Measurements from ENCODE around the gene PDXK. TPM values are rescaled to one million over a fixed set of nuclear protein-coding genes. Genes with fewer than 3 reads are reported as not detected.

The PDXK gene
- total RNA-seq, 4 donors from 2014 or later = 58.8 to 111 (median 93.5) TPM

DNA sequence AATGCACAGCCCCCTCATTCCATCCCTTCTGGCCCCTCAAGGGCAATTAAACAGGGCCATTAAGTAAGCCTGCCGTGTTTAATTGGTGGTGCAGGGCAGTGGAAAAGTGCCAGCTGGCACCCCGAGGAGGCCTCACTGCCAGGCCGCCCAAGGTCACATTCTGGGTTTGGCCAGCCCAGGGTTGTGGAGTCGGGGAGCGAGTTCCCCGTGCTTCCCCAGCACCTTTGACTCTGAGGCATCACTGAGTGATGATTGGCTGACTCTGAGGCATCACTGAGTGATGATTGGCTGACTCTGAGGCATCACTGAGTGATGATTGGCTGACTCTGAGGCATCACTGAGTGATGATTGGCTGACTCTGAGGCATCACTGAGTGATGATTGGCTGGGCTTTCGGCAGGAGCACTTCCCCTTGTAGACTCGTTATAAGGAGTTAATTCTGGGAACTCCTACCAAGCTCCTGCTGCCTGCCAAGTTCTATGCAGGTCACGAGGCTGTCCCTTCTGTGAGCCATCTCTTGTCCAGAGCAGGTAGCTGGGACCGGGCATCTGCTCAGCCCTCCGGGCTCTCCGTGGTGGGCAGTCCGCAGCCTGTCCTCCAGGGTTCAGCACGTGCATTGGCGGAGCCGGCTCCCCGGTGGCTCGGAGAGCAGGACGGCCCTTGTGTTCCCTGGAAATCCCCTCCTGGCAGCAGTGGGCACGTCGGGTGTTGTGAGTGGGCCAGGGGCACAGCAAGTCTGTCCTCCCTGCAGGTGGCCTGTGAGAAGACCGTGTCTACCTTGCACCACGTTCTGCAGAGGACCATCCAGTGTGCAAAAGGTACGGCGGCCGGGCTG is 36.2 kb downstream of the PDXK start:
- DNase-seq (ENCODE audit: low spot score) (no peak), ATAC-seq (ENCODE audit: low FRiP score) (no peak)
- TF ChIP-seq CTCF (IDR thresholded peaks at IDR 0.05) = no peak

DNA sequence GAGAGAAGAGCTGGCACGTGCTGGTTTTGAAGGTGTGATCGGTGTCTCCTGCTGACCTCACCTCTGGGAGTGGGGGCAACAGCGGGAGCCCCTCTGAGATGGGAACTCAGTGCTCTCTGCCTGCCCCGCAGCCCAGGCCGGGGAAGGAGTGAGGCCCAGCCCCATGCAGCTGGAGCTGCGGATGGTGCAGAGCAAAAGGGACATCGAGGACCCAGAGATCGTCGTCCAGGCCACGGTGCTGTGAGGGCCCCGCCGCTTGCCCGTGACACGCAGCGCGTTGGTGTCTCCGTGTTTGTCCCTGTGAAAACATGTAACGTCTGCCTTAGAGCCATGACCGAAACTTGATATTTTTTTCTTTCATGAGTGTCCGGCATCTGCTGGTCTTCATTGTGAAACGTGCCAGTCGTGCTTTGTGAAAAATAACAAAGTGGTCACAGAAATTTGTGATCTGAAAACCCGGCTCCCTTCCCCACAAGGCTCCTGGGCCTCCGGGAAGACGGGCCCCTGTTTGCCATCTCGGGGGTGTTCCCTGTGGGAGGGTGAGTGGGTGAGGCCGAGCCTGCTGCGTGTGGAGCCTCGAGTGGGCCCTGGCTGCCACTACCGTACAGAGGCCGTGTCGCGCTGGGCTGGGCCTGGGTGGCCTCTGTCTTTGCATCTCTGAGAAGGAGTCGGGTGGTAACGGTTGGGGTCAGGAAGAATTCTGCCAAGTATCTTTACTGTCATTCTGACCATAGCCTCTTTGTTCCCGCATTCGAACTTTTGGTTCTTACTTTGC is 37.1 kb downstream of the PDXK start:
- ATAC-seq (ENCODE audit: low FRiP score) (no peak), DNase-seq (ENCODE audit: low spot score) (no peak)
- no peak for TF ChIP-seq CTCF (IDR thresholded peaks at IDR 0.05)

GRCh38 chr21:43757601-43758000 is 38.7 kb downstream of the PDXK start:
- no peak for DNase-seq (ENCODE audit: low spot score)
- no peak for TF ChIP-seq CTCF (IDR thresholded peaks at IDR 0.05)
- no peak for ATAC-seq (ENCODE audit: low FRiP score)

DNA sequence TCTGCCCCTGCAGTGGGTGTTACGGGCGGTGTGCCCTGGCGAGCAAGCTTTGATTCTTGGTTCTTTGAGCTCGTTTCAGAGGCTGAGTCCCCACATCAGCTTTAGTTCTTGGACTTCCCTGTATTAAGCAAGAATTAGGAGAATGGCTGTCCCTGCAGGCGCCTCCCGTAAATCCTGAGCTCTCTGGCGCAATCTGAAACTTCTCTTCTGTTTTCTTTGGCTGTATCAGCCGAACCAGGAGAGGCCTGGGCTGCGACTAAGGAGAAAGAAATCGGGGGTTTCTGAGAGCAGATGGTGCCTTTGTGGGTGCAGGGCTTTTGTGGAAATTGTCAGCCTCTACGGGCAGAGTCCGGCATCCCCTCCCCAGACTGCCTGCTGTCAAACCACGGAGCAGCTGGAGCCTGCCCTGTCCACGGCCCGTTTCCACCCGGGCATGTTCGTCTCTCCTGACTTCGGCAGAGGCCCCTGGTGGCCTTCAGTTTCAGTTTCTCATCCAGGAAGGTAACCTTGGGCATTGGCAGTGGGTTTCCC is 39.2 kb downstream of the PDXK start:
- ATAC-seq (ENCODE audit: low FRiP score) (peak; percentile 42), DNase-seq (ENCODE audit: low spot score) (no peak)
- no peak for TF ChIP-seq CTCF (IDR thresholded peaks at IDR 0.05)

DNA sequence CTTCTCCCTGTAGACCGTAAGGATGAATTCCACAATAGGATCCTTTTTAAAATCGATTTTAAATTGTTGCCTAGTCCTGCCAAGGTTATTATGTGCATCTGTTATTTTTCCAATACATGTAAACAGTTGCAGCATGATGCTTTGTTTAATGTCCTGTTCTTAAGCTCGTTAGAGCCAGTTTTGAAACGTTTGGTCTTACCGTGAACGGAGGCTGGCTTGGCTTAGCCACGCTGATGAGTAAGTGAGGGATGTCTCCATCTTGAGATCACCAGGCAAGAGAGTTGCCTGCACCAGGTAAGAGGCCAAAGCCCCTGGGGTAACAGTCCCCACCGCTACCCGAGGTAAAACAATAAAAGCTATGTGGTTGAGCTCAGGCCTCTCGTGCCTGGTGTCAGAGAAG is 39.9 kb downstream of the PDXK start:
- no peak for ATAC-seq (ENCODE audit: low FRiP score)
- TF ChIP-seq CTCF (IDR thresholded peaks at IDR 0.05) = no peak
- DNase-seq (ENCODE audit: low spot score) = no peak

GRCh38 chr21:43759651-43760050 is 40.7 kb downstream of the PDXK start:
- TF ChIP-seq CTCF (IDR thresholded peaks at IDR 0.05) = no peak
- ATAC-seq (ENCODE audit: low FRiP score) (no peak), DNase-seq (ENCODE audit: low spot score) (no peak)

All from omental fat pad (tissue), 4 donors.